OCI-LY7 (cell line): ENCODE results near the gene FBLN1. TPM values are rescaled to one million over a fixed set of nuclear protein-coding genes. Genes with fewer than 3 reads are reported as not detected.
A peak's percentile ranks its signal among the peaks of the same experiment; 100 is the strongest.
"Not testable (repeated sequence)": the region's sequence is repeated elsewhere in the genome, so short reads cannot be mapped to it uniquely, and the experiment has no call there.

ENCODE experiments used
- BruUV-seq: library from RNA; stranded (reverse); fragments of 400-500 nt; replicated peaks from 2 replicates; lab custom pipeline; 2021; lab: Mats Ljungman, UMichigan
- CTCF ChIA-PET: fragments of 300-600 bp; sonication (Branson Sonifier 250); formaldehyde crosslinking; loops from one replicate; lab custom pipeline; 2022; ENCODE audit warnings: antibody characterized with exemption; ENCODE audit not compliant: unreplicated experiment; lab: Charles Lee
- POLR2A ChIA-PET: fragments of 300-600 bp; sonication (Branson Sonifier 250); formaldehyde crosslinking; loops from one replicate; lab custom pipeline; 2022; ENCODE audit warnings: antibody characterized with exemption; lab: Charles Lee
- DNase-seq: peaks from one replicate; pipeline ENCODE4 v3.0.0-alpha.2; 2015; ENCODE audit warnings: low spot score
- H2AFZ ChIP-seq: fragments of 200-600 bp; sonication (generic), shearing (Covaris generic); 2 replicates; pipeline ENCODE4 v1.6.1; 2014; ENCODE audit warnings: mild to moderate bottlenecking, antibody characterized with exemption, low read length, moderate library complexity
- H3K27ac ChIP-seq: fragments of 200-600 bp; sonication (generic); 2 replicates; pipeline ENCODE4 v1.5.1; 2014; ENCODE audit warnings: mixed run types, low read depth, mild to moderate bottlenecking, moderate library complexity, low read length, inconsistent platforms; ENCODE audit not compliant: poor library complexity, severe bottlenecking
- H3K36me3 ChIP-seq: fragments of 200-600 bp; sonication (generic); 2 replicates; pipeline ENCODE4 v1.6.1; 2014; ENCODE audit warnings: mild to moderate bottlenecking, antibody characterized with exemption, low read length, moderate library complexity, mixed read lengths; ENCODE audit not compliant: insufficient read depth
- H3K4me1 ChIP-seq: fragments of 200-600 bp; sonication (generic); 2 replicates; pipeline ENCODE4 v1.5.1; 2014; ENCODE audit warnings: mild to moderate bottlenecking, low read length; ENCODE audit not compliant: insufficient read depth, poor library complexity, severe bottlenecking
- H3K4me2 ChIP-seq: fragments of 200-600 bp; sonication (generic); 2 replicates; pipeline ENCODE4 v1.6.1; 2014; ENCODE audit warnings: mild to moderate bottlenecking, low read length
- H3K4me3 ChIP-seq: fragments of 200-600 bp; sonication (generic); 2 replicates; pipeline ENCODE4 v1.5.1; 2014; ENCODE audit warnings: mild to moderate bottlenecking, low read depth, low read length; ENCODE audit not compliant: poor library complexity, severe bottlenecking
- H3K79me2 ChIP-seq: fragments of 200-600 bp; sonication (generic); 2 replicates; pipeline ENCODE4 v1.6.1; 2016; ENCODE audit warnings: low read depth, mild to moderate bottlenecking, low read length, moderate library complexity, mixed read lengths; ENCODE audit not compliant: insufficient read depth
- H3K9me2 ChIP-seq: fragments of 200-600 bp; sonication (generic); 2 replicates; pipeline ENCODE4 v1.6.1; 2016; ENCODE audit warnings: mild to moderate bottlenecking, low read length, mixed read lengths; ENCODE audit not compliant: insufficient read depth
- H3K9me3 ChIP-seq: fragments of 200-600 bp; sonication (generic); 2 replicates; pipeline ENCODE4 v1.6.1; 2014; ENCODE audit warnings: mild to moderate bottlenecking, mixed run types, low read length, mixed read lengths
- H4K20me1 ChIP-seq: fragments of 200-600 bp; sonication (generic); 2 replicates; pipeline ENCODE4 v1.6.1; 2014; ENCODE audit warnings: mild to moderate bottlenecking, antibody characterized with exemption, low read length, moderate library complexity, mixed read lengths; ENCODE audit not compliant: insufficient read depth
- EZH2phosphoT487 ChIP-seq: fragments of 200-600 bp; sonication (generic); IDR thresholded peaks from 2 replicates; pipeline ENCODE4 v1.6.1; 2018; ENCODE audit warnings: low read depth, borderline replicate concordance, mild to moderate bottlenecking, mixed run types, antibody characterized with exemption, low read length, moderate library complexity, mixed read lengths
- intact Hi-C: fragments of 100-400 bp; cut with micrococcal nuclease; formaldehyde crosslinking; loops from one replicate; pipeline ENCODE4 v1.10.0; 2022; ENCODE audit not compliant: unreplicated experiment
- total RNA-seq, 2 experiments: library from RNA; depleted of rRNA in 1 of 2; stranded (reverse); fragments of >200 nt in 1 of 2; shearing (Covaris generic) in 1 of 2; gene quantifications; 2 replicates each; pipeline ENCODE4 v1.2.3, GENCODE V29; 2014 to 2022
- TF ChIP-seq, protein P1 (sequence below): fragments of 200-600 bp; sonication (generic); conservative IDR thresholded peaks from 2 replicates; pipeline ENCODE4 v1.5.1; 2014; ENCODE audit warnings: mild to moderate bottlenecking, antibody characterized with exemption, low read length, moderate library complexity, mixed read lengths

FBLN1 gene
- total RNA-seq, 2 experiments from 2014 or later: not detected

DNA sequence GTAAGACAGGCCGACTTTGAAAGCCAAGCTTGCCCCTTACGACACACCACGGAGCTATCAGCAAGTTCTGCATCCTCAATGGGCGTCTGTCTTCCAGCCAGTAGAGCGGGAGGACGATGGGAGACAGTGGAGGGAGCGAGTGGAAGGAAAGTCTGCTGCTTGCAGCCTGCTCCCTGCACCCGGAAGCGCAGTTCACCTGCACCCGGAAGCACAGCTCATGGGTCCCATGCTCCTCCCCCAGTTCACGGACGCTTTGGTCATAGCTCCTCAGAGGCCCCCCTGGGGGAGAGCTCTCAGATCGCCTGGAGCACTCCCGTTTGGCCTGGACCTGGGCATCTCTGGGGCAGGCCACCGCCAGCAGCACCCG is 51.3 kb downstream of the FBLN1 start:
- DNase-seq: peak; percentile 12
- Histone ChIP-seq H3K9me3 (no peaks in the 10 kb centered on the region), H4K20me1 (no peaks in the 10 kb centered on the region), H2AFZ (peak overlapping the region; percentile 43; the same call in 1 of the 2 replicates), H3K4me3 (no peak overlapping the region), H3K4me2 (peak overlapping the region; percentile 27; the same call in 1 of the 2 replicates), H3K4me1 (no peaks in the 10 kb centered on the region), H3K27ac (no peak overlapping the region), H3K9me2 (no peaks in the 10 kb centered on the region), H3K36me3 (no peaks in the 10 kb centered on the region), H3K79me2 (no peaks in the 10 kb centered on the region)
- TF ChIP-seq EZH2phosphoT487: no peak
- TF ChIP-seq, protein P1, sequence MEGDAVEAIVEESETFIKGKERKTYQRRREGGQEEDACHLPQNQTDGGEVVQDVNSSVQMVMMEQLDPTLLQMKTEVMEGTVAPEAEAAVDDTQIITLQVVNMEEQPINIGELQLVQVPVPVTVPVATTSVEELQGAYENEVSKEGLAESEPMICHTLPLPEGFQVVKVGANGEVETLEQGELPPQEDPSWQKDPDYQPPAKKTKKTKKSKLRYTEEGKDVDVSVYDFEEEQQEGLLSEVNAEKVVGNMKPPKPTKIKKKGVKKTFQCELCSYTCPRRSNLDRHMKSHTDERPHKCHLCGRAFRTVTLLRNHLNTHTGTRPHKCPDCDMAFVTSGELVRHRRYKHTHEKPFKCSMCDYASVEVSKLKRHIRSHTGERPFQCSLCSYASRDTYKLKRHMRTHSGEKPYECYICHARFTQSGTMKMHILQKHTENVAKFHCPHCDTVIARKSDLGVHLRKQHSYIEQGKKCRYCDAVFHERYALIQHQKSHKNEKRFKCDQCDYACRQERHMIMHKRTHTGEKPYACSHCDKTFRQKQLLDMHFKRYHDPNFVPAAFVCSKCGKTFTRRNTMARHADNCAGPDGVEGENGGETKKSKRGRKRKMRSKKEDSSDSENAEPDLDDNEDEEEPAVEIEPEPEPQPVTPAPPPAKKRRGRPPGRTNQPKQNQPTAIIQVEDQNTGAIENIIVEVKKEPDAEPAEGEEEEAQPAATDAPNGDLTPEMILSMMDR: peak; percentile 1; the same call in 1 of the 2 replicates
- intact Hi-C loops: loop anchor here (5.0 kb wide), 1 partner anchor 287 kb away; no protein-coding TSS in a partner anchor
- BruUV-seq: no TSS peak
- ChIA-PET POLR2A (no interaction called here), CTCF (interaction anchor here (0.7 kb wide), 1 partner anchor 485 kb away, joined by 3 read pairs; no protein-coding TSS in a partner anchor)

- Histone ChIP-seq H3K9me3 (no peaks in the 10 kb centered on the region), H2AFZ (no peak overlapping the region), H3K4me1 (no peaks in the 10 kb centered on the region), H3K9me2 (no peaks in the 10 kb centered on the region), H3K4me3 (no peak overlapping the region), H3K79me2 (no peaks in the 10 kb centered on the region), H3K36me3 (no peaks in the 10 kb centered on the region), H4K20me1 (no peaks in the 10 kb centered on the region), H3K4me2 (no peak overlapping the region), H3K27ac (no peak overlapping the region)
- no TSS peak for BruUV-seq
- CTCF ChIA-PET: no interaction called here
- DNase-seq: no peak
- intact Hi-C loops: loop anchor here (5.0 kb wide), 1 partner anchor 288 kb away; no protein-coding TSS in a partner anchor
- TF ChIP-seq, protein P1: no peak
- no peak for TF ChIP-seq EZH2phosphoT487
- POLR2A ChIA-PET: no interaction called here
These were observed 52.2 kb downstream of the FBLN1 start for GRCh38 chr22:45554861-45555260.

GRCh38 chr22:45557926-45558325 is 55.2 kb downstream of the FBLN1 start:
- H3K27ac ChIP-seq, DNase-seq, H3K36me3 ChIP-seq, BruUV-seq, H4K20me1 ChIP-seq, H3K9me2 ChIP-seq, H3K9me3 ChIP-seq, H3K4me1 ChIP-seq, H3K4me2 ChIP-seq, H3K4me3 ChIP-seq, CTCF ChIA-PET, H2AFZ ChIP-seq, intact Hi-C loops, H3K79me2 ChIP-seq, POLR2A ChIA-PET: not testable (repeated sequence)

- H3K4me2 ChIP-seq, H3K9me2 ChIP-seq, BruUV-seq, DNase-seq, H3K9me3 ChIP-seq, H3K4me3 ChIP-seq, H2AFZ ChIP-seq, H3K4me1 ChIP-seq, H3K36me3 ChIP-seq, H3K79me2 ChIP-seq, H4K20me1 ChIP-seq, CTCF ChIA-PET, H3K27ac ChIP-seq: not testable (repeated sequence)
- POLR2A ChIA-PET: interaction anchor here (0.5 kb wide), 1 partner anchor 258 kb away, joined by 3 read pairs; no protein-coding TSS in a partner anchor
- intact Hi-C loops: loop anchor here (10.0 kb wide), 1 partner anchor 65 kb away; no protein-coding TSS in a partner anchor
These were observed 57.4 kb downstream of the FBLN1 start for GRCh38 chr22:45560092-45560491.

DNA sequence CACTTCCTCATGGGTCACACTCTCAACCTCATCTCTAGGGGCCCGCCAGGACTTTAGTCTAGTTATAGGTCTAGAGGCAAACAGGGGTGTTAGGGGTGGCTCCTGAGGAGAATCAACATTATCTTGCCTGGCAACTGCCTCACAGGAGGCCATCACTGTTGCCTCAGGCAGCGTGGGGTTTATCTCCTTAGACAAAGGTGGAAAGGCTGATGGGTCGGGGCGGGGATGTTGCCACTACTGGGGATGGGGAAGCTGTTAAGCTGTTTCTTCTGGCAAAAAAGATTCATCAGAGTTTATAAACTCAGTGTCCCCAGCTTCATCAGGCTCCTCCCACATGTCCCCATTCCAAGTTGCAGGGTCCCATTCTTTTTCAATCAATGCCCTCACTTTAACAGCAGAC is 58.1 kb downstream of the FBLN1 start:
- H3K36me3 ChIP-seq, POLR2A ChIA-PET, H3K4me1 ChIP-seq, BruUV-seq, H3K4me3 ChIP-seq, H4K20me1 ChIP-seq, H3K4me2 ChIP-seq, H3K9me2 ChIP-seq, H2AFZ ChIP-seq, H3K79me2 ChIP-seq, H3K9me3 ChIP-seq, DNase-seq, H3K27ac ChIP-seq, CTCF ChIA-PET: not testable (repeated sequence)
- intact Hi-C loops: loop anchor here (10.0 kb wide), 1 partner anchor 66 kb away; no protein-coding TSS in a partner anchor
